Cardiac fibroblast (primary cell): ENCODE results near the gene DCTN3.

Experiments used
- DNase-seq, 2 donors: peaks; one replicate each; pipeline versions ENCODE4 v3.0.0 to v3.0.0-alpha.2; 2010; ENCODE audit warnings: low read depth in 2 of 2
- H3K4me3 ChIP-seq, 2 donors: replicated peaks in 1 of 2; 1 replicate in 1 of 2; 2 replicates in 1 of 2; pipeline ENCODE4 v1.5.1; 2011; ENCODE audit warnings: low read depth in 2 of 2, low read length in 2 of 2, mild to moderate bottlenecking in 2 of 2, moderate library complexity in 1 of 2
- TF ChIP-seq, protein P1 (sequence below): IDR thresholded peaks from one replicate; pipeline ENCODE4 v1.5.1; 2011; ENCODE audit warnings: low read depth, mild to moderate bottlenecking, low read length, inconsistent platforms

The DCTN3 gene

GRCh38 chr9:34600908-34601307, 19.4 kb downstream of the DCTN3 start:
- TF ChIP-seq, protein P1, sequence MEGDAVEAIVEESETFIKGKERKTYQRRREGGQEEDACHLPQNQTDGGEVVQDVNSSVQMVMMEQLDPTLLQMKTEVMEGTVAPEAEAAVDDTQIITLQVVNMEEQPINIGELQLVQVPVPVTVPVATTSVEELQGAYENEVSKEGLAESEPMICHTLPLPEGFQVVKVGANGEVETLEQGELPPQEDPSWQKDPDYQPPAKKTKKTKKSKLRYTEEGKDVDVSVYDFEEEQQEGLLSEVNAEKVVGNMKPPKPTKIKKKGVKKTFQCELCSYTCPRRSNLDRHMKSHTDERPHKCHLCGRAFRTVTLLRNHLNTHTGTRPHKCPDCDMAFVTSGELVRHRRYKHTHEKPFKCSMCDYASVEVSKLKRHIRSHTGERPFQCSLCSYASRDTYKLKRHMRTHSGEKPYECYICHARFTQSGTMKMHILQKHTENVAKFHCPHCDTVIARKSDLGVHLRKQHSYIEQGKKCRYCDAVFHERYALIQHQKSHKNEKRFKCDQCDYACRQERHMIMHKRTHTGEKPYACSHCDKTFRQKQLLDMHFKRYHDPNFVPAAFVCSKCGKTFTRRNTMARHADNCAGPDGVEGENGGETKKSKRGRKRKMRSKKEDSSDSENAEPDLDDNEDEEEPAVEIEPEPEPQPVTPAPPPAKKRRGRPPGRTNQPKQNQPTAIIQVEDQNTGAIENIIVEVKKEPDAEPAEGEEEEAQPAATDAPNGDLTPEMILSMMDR, result no peak
- no peak for DNase-seq
- no peak overlapping the region for H3K4me3 ChIP-seq

- H3K4me3 ChIP-seq, result no peak overlapping the region
- no peak for DNase-seq
- TF ChIP-seq, protein P1, result no peak
Observed at GRCh38 chr9:34599546-34599945, 20.7 kb downstream of the DCTN3 start.

DNA sequence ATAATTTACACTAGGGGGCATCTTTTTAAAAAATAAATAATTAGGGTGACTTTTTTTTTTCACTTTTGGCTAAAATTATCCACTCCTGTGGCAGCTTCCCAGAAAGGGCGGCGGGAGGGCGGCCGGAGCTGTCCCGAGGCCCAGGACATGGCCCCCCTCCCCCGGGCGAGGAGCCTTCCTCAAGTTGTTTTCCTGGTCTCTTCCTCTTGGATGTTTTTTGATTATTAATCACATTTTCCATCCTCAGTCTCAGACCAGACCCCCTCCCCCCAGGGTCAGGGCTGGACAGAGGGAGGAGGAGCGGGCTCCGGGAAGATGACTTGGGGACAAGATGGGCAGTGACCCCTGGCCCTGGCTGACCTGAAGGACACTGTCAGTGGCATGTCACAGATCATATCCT, 26.1 kb downstream of the DCTN3 start:
- TF ChIP-seq, protein P1, result no peak
- DNase-seq, result no peak
- H3K4me3 ChIP-seq, result no peak overlapping the region

GRCh38 chr9:34592895-34593601, 27.2 kb downstream of the DCTN3 start:
- no peak overlapping the region for H3K4me3 ChIP-seq
- peak in 1 of 2 donors; percentile 33 for DNase-seq
- TF ChIP-seq, protein P1, result no peak

DNA sequence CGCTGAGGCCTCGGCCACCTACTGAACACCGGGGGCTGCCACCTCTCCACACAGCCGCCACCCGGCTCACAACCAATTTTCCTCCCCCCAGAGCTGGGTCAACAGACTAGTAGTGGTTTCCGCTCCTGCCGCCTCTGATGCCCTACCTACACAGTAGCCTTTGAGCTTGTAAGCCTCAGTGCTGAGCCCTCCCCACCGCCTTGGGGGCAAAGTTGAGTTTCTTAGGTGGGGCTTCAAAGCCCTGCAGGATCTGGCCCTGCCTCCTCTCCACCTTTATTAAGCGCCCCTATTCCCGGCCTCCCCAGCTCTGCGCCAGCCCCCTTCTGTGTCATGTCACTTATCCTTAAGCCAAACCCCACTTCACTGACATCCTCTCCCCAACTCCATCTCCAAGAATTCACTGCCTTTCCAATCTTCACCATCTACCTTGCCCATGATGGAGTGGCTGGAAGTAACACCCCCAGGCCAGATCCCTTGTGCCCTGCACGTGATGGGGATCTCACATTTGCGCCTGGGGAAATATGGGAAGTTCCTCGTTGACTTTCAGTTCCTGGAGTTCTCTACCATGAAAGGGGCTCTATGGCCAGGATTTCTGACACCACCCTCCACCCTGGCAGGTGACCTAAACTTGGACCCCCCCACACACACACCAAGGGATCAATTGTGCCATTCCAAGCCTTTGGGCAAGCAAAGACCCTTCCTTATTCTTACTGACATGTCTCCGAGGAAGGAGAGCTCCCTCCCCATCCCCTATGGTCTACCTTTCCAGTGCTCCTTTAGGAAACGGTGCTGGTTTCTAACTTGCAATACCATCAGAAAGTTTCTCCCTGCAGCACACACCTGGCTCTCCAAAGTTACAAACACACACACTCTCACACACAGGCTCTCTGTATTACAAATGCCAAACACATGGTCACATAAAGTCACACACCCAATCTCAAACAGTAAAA, 28.1 kb downstream of the DCTN3 start:
- H3K4me3 ChIP-seq, result no peak overlapping the region
- TF ChIP-seq, protein P1, result no peak
- no peak for DNase-seq

GRCh38 chr9:34591248-34591916, 28.9 kb downstream of the DCTN3 start:
- peak overlapping the region; percentile 5 to 21 for H3K4me3 ChIP-seq
- DNase-seq, result peak; percentile 79 to 83
- TF ChIP-seq, protein P1, result peak; percentile 83
